PC-9 (cell line): ENCODE results near the gene NYNRIN. TPM values are rescaled to one million over a fixed set of nuclear protein-coding genes. Genes with fewer than 3 reads are reported as not detected.

Source experiments
- BruUV-seq: library from RNA; stranded (reverse); fragments of 400-500 nt; replicated peaks from 2 replicates; lab custom pipeline; 2021; lab: Mats Ljungman, UMichigan
- CTCF ChIA-PET: fragments of 300-600 bp; sonication (Branson Sonifier 250); formaldehyde crosslinking; loops from one replicate; lab custom pipeline; 2022; ENCODE audit warnings: antibody characterized with exemption; lab: Charles Lee
- POLR2A ChIA-PET: fragments of 300-600 bp; sonication (Branson Sonifier 250); formaldehyde crosslinking; loops from one replicate; lab custom pipeline; 2022; ENCODE audit warnings: antibody characterized with exemption; ENCODE audit not compliant: unreplicated experiment; lab: Charles Lee
- DNase-seq, 2 experiments: peaks; one replicate each; pipeline versions ENCODE4 v3.0.0 to v3.0.0-alpha.2; 2015 to 2022; ENCODE audit warnings: mixed read lengths in 1 of 2
- H2AFZ ChIP-seq: fragments of 200-600 bp; sonication (generic); 2 replicates; pipeline ENCODE4 v1.8.1; 2017; ENCODE audit warnings: antibody characterized with exemption
- H3F3A ChIP-seq: fragments of 200-600 bp; sonication (generic); 2 replicates; pipeline ENCODE4 v1.8.1; 2017; ENCODE audit warnings: antibody characterized with exemption, mild to moderate bottlenecking, low read depth; ENCODE audit not compliant: insufficient read depth
- H3K27ac ChIP-seq: fragments of 200-600 bp; sonication (generic); 2 replicates; pipeline ENCODE4 v1.6.1; 2016; ENCODE audit warnings: mixed run types
- H3K27me3 ChIP-seq: fragments of 200-600 bp; sonication (generic); 2 replicates; pipeline ENCODE4 v1.6.1; 2016; ENCODE audit warnings: low read depth, mixed run types; ENCODE audit not compliant: insufficient read depth
- H3K36me3 ChIP-seq: fragments of 200-600 bp; sonication (generic); 2 replicates; pipeline ENCODE4 v1.6.1; 2016; ENCODE audit warnings: low read depth, mixed run types
- H3K4me1 ChIP-seq: fragments of 200-600 bp; sonication (generic); replicated peaks from 2 replicates; pipeline ENCODE4 v1.6.1; 2016; ENCODE audit warnings: mixed run types; ENCODE audit not compliant: insufficient read depth
- H3K4me2 ChIP-seq: fragments of 200-600 bp; sonication (generic); 2 replicates; pipeline ENCODE4 v1.6.1; 2017; ENCODE audit warnings: mixed run types
- H3K4me3 ChIP-seq: fragments of 200-600 bp; sonication (generic); 2 replicates; pipeline ENCODE4 v1.6.1; 2016; ENCODE audit warnings: mixed run types
- H3K79me2 ChIP-seq: fragments of 200-600 bp; sonication (generic); 2 replicates; pipeline ENCODE4 v1.6.1; 2017; ENCODE audit warnings: low read depth, mixed run types
- H3K9me2 ChIP-seq: fragments of 200-600 bp; sonication (generic); 2 replicates; pipeline ENCODE4 v1.8.1; 2017; ENCODE audit warnings: mild to moderate bottlenecking; ENCODE audit not compliant: insufficient read depth
- H3K9me3 ChIP-seq: fragments of 200-600 bp; sonication (generic); 2 replicates; pipeline ENCODE4 v1.8.1; 2016; ENCODE audit warnings: low read depth; ENCODE audit not compliant: insufficient read depth
- H4K20me1 ChIP-seq: fragments of 200-600 bp; sonication (generic); 2 replicates; pipeline ENCODE4 v1.8.1; 2017; ENCODE audit not compliant: insufficient read depth
- EZH2 ChIP-seq: fragments of 200-600 bp; sonication (generic); IDR thresholded peaks from 2 replicates; pipeline ENCODE4 v1.8.0; 2017; ENCODE audit warnings: antibody characterized with exemption, low read depth
- intact Hi-C: fragments of 100-400 bp; cut with micrococcal nuclease; formaldehyde crosslinking; loops from one replicate; pipeline ENCODE4 v1.10.0; 2022; ENCODE audit not compliant: unreplicated experiment
- total RNA-seq: library from RNA; stranded (reverse); gene quantifications from 2 replicates; pipeline ENCODE4 v1.2.3, GENCODE V29; 2021
- TF ChIP-seq, protein P1 (sequence below): fragments of 200-600 bp; sonication (generic); conservative IDR thresholded peaks from 2 replicates; pipeline ENCODE4 v1.6.1; 2017; ENCODE audit warnings: mixed run types, antibody characterized with exemption, mild to moderate bottlenecking, moderate library complexity

NYNRIN gene
- total RNA-seq, 1 experiment from 2014 or later = 17.7 TPM

DNA sequence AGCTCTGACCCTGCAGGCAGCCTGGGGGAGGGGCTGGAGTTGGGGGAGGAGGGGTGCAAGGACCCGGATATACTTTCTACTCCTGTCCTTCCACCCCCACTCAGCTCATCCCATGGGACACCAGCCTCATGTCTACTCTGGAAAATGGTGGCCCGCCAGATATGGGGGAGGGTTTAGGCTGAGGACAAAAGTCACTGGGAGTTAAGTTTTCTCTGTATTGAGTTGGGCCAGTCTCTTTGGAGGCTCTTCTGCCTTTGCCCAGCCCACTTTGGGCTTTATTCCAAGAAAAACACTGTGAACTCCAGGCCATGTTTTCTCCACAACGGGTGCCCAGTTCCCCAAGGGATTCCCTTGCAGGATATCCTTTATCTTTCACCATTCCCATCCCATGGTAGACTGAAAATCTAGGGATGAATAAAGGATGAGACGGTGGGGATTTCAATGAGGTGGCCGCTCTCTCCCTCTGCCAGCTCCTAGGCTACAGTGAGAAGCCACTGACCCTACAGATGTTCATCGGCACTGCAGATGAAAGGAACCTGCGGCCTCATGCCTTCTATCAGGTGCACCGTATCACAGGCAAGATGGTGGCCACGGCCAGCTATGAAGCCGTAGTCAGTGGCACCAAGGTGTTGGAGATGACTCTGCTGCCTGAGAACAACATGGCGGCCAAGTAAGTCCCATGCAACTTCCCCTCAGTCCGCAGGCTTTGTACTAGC is 25.9 kb upstream of the NYNRIN start:
- no peak for DNase-seq
- Histone ChIP-seq H4K20me1 (no peaks in the 10 kb centered on the region), H3K9me3 (no peaks in the 10 kb centered on the region), H3K27ac (no peak overlapping the region), H3K4me2 (no peak overlapping the region), H3F3A (no peaks in the 10 kb centered on the region), H2AFZ (no peak overlapping the region), H3K79me2 (no peaks in the 10 kb centered on the region), H3K9me2 (no peaks in the 10 kb centered on the region), H3K27me3 (no peaks in the 10 kb centered on the region), H3K4me3 (no peak overlapping the region), H3K36me3 (no peaks in the 10 kb centered on the region), H3K4me1 (no peaks in the 10 kb centered on the region; the same call in 1 of the 2 replicates)
- CTCF ChIA-PET = no interaction called here
- BruUV-seq = no TSS peak
- POLR2A ChIA-PET = no interaction called here
- TF ChIP-seq EZH2 = no peak
- intact Hi-C loops = no loop called here

- CTCF ChIA-PET = no interaction called here
- no peak for DNase-seq
- POLR2A ChIA-PET = interaction anchor here (0.6 kb wide), 1 partner anchor 76 kb away, joined by 4 read pairs; no protein-coding TSS in a partner anchor
- Histone ChIP-seq H3F3A (no peaks in the 10 kb centered on the region), H3K9me3 (no peaks in the 10 kb centered on the region), H3K27ac (no peak overlapping the region), H2AFZ (no peak overlapping the region), H3K4me1 (no peaks in the 10 kb centered on the region), H3K4me2 (no peak overlapping the region), H3K79me2 (no peaks in the 10 kb centered on the region), H4K20me1 (no peaks in the 10 kb centered on the region), H3K27me3 (no peaks in the 10 kb centered on the region), H3K36me3 (no peaks in the 10 kb centered on the region), H3K4me3 (no peak overlapping the region), H3K9me2 (no peaks in the 10 kb centered on the region)
- TF ChIP-seq, protein P1, sequence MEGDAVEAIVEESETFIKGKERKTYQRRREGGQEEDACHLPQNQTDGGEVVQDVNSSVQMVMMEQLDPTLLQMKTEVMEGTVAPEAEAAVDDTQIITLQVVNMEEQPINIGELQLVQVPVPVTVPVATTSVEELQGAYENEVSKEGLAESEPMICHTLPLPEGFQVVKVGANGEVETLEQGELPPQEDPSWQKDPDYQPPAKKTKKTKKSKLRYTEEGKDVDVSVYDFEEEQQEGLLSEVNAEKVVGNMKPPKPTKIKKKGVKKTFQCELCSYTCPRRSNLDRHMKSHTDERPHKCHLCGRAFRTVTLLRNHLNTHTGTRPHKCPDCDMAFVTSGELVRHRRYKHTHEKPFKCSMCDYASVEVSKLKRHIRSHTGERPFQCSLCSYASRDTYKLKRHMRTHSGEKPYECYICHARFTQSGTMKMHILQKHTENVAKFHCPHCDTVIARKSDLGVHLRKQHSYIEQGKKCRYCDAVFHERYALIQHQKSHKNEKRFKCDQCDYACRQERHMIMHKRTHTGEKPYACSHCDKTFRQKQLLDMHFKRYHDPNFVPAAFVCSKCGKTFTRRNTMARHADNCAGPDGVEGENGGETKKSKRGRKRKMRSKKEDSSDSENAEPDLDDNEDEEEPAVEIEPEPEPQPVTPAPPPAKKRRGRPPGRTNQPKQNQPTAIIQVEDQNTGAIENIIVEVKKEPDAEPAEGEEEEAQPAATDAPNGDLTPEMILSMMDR = no peak
- TF ChIP-seq EZH2 = no peak
- no TSS peak for BruUV-seq
- intact Hi-C loops = no loop called here
Measured at GRCh38 chr14:24376448-24377070, 22.2 kb upstream of the NYNRIN start.

- H3K4me2 ChIP-seq = no peak overlapping the region
- no peak overlapping the region for H2AFZ ChIP-seq
- no peaks in the 10 kb centered on the region for H4K20me1 ChIP-seq
- POLR2A ChIA-PET = interaction anchor here (0.6 kb wide), 1 partner anchor 77 kb away, joined by 4 read pairs; no protein-coding TSS in a partner anchor
- intact Hi-C loops = no loop called here
- no peak overlapping the region for H3K27ac ChIP-seq
- H3K4me1 ChIP-seq = no peaks in the 10 kb centered on the region
- H3F3A ChIP-seq = no peaks in the 10 kb centered on the region
- H3K9me3 ChIP-seq = no peaks in the 10 kb centered on the region
- H3K9me2 ChIP-seq = no peaks in the 10 kb centered on the region
- DNase-seq = no peak
- no peak overlapping the region for H3K4me3 ChIP-seq
- no peak for TF ChIP-seq EZH2
- TF ChIP-seq, protein P1 = no peak
- no TSS peak for BruUV-seq
- CTCF ChIA-PET = no interaction called here
- no peaks in the 10 kb centered on the region for H3K36me3 ChIP-seq
- no peaks in the 10 kb centered on the region for H3K27me3 ChIP-seq
- no peaks in the 10 kb centered on the region for H3K79me2 ChIP-seq
Measured at GRCh38 chr14:24377126-24377525, 21.7 kb upstream of the NYNRIN start.
